Right lobe of liver (tissue), 4 donors: ENCODE data around the gene RPS6KA6.

ENCODE experiments used
- POLR2A ChIP-seq: fragments of 450-650 bp; IDR thresholded peaks from one replicate; pipeline ENCODE4 v1.6.1; 2017; ENCODE audit warnings: antibody characterized with exemption, mild to moderate bottlenecking
- TF ChIP-seq, protein P1 (sequence below), 4 donors: fragments of 200-600 bp in 3 of 4; fragments of 450-650 bp in 1 of 4; IDR thresholded peaks; one replicate each; pipeline versions ENCODE4 v1.5.1 to v1.8.0; 2016 to 2022; ENCODE audit warnings: antibody characterized with exemption in 4 of 4, mild to moderate bottlenecking in 2 of 4
- donor health status: DM: no; HTN: no; CAD: no.
- donor health status: DM: no; HTN: no; CAD: no.
- donor health status: DM: no; HTN: yes; CAD: no.

DNA sequence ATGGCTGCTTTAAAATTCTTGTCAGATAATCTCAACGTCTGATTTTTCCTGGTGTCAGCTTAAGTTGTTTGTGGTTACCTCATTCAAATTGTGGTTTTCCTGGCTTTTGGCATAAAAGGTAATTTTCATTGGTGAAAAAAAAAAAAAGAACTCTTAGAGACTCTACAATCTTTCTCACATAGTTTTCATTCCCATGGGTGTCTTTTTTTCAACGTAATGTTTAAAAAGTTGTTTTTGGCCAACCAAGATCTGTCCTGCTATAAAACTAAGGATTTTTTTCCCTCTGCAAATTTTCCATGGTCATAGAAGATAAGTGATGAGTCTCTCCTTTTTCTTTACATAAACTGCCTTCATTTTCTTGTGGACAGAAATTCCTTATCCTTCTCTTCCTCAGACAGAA lies 28.9 kb upstream of the RPS6KA6 start:
- TF ChIP-seq, protein P1, sequence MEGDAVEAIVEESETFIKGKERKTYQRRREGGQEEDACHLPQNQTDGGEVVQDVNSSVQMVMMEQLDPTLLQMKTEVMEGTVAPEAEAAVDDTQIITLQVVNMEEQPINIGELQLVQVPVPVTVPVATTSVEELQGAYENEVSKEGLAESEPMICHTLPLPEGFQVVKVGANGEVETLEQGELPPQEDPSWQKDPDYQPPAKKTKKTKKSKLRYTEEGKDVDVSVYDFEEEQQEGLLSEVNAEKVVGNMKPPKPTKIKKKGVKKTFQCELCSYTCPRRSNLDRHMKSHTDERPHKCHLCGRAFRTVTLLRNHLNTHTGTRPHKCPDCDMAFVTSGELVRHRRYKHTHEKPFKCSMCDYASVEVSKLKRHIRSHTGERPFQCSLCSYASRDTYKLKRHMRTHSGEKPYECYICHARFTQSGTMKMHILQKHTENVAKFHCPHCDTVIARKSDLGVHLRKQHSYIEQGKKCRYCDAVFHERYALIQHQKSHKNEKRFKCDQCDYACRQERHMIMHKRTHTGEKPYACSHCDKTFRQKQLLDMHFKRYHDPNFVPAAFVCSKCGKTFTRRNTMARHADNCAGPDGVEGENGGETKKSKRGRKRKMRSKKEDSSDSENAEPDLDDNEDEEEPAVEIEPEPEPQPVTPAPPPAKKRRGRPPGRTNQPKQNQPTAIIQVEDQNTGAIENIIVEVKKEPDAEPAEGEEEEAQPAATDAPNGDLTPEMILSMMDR (IDR thresholded peaks at IDR 0.05): no peak
- TF ChIP-seq POLR2A: no peak
